Adrenal gland (tissue), 12 donors: ENCODE data around the gene SORBS2. TPM values are rescaled to one million over a fixed set of nuclear protein-coding genes. Genes with fewer than 3 reads are reported as not detected.

ENCODE experiments used
- DNase-seq, 7 donors: peaks; one replicate each; pipeline ENCODE4 v3.0.0-alpha.2; 2019 to 2020
- H3K27ac ChIP-seq, 5 donors: fragments of 200-600 bp; sonication (generic) in 4 of 5; 1 replicate in 3 of 5; 2 replicates in 2 of 5; pipeline versions ENCODE4 v1.5.1 to v1.8.0; 2016 to 2020; ENCODE audit warnings: mild to moderate bottlenecking in 1 of 5
- H3K27me3 ChIP-seq: fragments of 200-600 bp; 2 replicates; pipeline ENCODE4 v1.8.0; 2021
- H3K36me3 ChIP-seq, 2 donors: fragments of 200-600 bp; replicated peaks in 1 of 2; 1 replicate in 1 of 2; 2 replicates in 1 of 2; pipeline versions ENCODE4 v1.5.1 to v1.8.0; 2018 to 2022
- H3K4me1 ChIP-seq, 2 donors: fragments of 200-600 bp; replicated peaks in 1 of 2; 1 replicate in 1 of 2; 2 replicates in 1 of 2; pipeline versions ENCODE4 v1.5.1 to v1.8.0; 2018 to 2021
- H3K4me3 ChIP-seq, 4 donors: fragments of 200-600 bp; sonication (generic) in 3 of 4; one replicate each; pipeline ENCODE4 v1.5.1; 2016 to 2018
- H3K9me3 ChIP-seq, 3 donors: fragments of 200-600 bp; sonication (generic) in 1 of 3; replicated peaks in 1 of 3; 1 replicate in 2 of 3; 2 replicates in 1 of 3; pipeline versions ENCODE4 v1.5.1 to v1.8.0; 2016 to 2021
- POLR2A ChIP-seq, 2 donors: fragments of 450-650 bp; IDR thresholded peaks; one replicate each; pipeline ENCODE4 v1.6.1; 2017; ENCODE audit warnings: antibody characterized with exemption in 2 of 2, mild to moderate bottlenecking in 2 of 2, moderate library complexity in 1 of 2
- WGBS, 4 donors: extraction: QIAGEN DNeasy Blood & Tissue Kit in 2 of 4; methylation state at CpG; one replicate each; pipeline versions ENCODE4 v1.1.5 to v1.1.7; 2013 to 2017; 5-methylcytosine and 5-hydroxymethylcytosine counted together
- intact Hi-C, 2 donors: fragments of 100-400 bp; cut with DNase I; formaldehyde crosslinking; loops; one replicate each; pipeline versions ENCODE4 v1.14.1 to v1.15.0; 2022 to 2023
- polyA plus RNA-seq, 3 donors: library from polyadenylated mRNA; stranded (reverse); fragments of 200-250 nt in 2 of 3; fragments of 350-450 nt in 1 of 3; fragmentation: Illumina TruSeq in 1 of 3; extraction: RNeasy Lipid Tissue Mini Kit (QIAGEN cat#74804) in 1 of 3; gene quantifications; one replicate each; pipeline ENCODE4 v1.2.3, GENCODE V29; 2013 to 2014
- total RNA-seq, 9 donors: library from RNA; depleted of rRNA in 4 of 9; stranded (reverse); fragments of >200 nt in 4 of 9; fragments of 120-200 nt in 1 of 9; fragmentation: NEBNext Ultra II Directional in 1 of 9; extraction: Animal tissue kit (Norgen Biotek cat#: 25700) in 1 of 9; gene quantifications; one replicate each; pipeline versions ENCODE4 v1.1.0 to v1.2.4, GENCODE V29; 2013 to 2023
- TF ChIP-seq, protein P1 (sequence below), 6 experiments: fragments of 450-650 bp in 4 of 6; fragments of 200-600 bp in 2 of 6; sonication (generic) in 1 of 6; IDR thresholded peaks; 1 replicate in 5 of 6; 2 replicates in 1 of 6; pipeline versions ENCODE4 v1.5.1 to v1.8.0; 2016 to 2021; ENCODE audit warnings: antibody characterized with exemption in 6 of 6, mild to moderate bottlenecking in 2 of 6, moderate library complexity in 1 of 6
- donor health status: healthy with polysubstance abuse.
- donor health status: Bipolar disorder and iron deficiency.
- donor health status: DM: yes; HTN: yes; CAD: no.
- donor health status: DM: no; HTN: no; CAD: no.
- donor health status: DM: no; HTN: no; CAD: no.
- donor health status: DM: yes; HTN: yes; CAD: no.

SORBS2 gene
- total and polyA plus RNA-seq, 12 donors: 126 to 875 (median 582) TPM

DNA sequence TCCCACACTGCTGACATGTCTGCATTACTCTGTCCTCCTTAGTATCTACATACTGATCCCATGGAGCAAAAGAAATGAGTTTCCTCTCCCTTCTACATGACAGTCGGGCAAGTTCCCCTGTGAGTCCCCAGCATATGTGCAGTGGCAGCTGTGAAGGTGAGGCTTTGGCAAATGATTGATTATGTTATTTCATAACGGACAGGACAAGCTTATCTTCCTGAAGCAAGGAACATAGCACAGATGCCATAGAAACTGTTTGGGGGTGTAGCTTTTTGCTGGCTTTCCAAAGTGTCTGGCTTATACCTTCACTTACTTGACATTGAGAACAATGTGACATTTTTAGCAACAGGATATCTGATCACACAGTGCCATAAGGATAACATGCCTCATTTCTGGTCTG is 139.8 kb downstream of the SORBS2 start:
- Histone ChIP-seq H3K36me3 (peaks cover 0 to 4% of the 10 kb centered on the region in 2 donors), H3K4me3 (no peak overlapping the region), H3K4me1 (peaks cover 11 to 17% of the 10 kb centered on the region in 2 donors), H3K27ac (peak overlapping the region in 1 of 5 donors; percentile 15), H3K9me3 (no peaks in the 10 kb centered on the region), H3K27me3 (no peaks in the 10 kb centered on the region)
- TF ChIP-seq POLR2A (IDR thresholded peaks at IDR 0.05): no peak
- TF ChIP-seq, protein P1, sequence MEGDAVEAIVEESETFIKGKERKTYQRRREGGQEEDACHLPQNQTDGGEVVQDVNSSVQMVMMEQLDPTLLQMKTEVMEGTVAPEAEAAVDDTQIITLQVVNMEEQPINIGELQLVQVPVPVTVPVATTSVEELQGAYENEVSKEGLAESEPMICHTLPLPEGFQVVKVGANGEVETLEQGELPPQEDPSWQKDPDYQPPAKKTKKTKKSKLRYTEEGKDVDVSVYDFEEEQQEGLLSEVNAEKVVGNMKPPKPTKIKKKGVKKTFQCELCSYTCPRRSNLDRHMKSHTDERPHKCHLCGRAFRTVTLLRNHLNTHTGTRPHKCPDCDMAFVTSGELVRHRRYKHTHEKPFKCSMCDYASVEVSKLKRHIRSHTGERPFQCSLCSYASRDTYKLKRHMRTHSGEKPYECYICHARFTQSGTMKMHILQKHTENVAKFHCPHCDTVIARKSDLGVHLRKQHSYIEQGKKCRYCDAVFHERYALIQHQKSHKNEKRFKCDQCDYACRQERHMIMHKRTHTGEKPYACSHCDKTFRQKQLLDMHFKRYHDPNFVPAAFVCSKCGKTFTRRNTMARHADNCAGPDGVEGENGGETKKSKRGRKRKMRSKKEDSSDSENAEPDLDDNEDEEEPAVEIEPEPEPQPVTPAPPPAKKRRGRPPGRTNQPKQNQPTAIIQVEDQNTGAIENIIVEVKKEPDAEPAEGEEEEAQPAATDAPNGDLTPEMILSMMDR (IDR thresholded peaks at IDR 0.05): no peak
- DNase-seq: no peak
- intact Hi-C loops: no loop called here
- WGBS, 4 donors: 10 to 36% (median 26%) methylated on average over 2 of the region's 2 CpGs

DNA sequence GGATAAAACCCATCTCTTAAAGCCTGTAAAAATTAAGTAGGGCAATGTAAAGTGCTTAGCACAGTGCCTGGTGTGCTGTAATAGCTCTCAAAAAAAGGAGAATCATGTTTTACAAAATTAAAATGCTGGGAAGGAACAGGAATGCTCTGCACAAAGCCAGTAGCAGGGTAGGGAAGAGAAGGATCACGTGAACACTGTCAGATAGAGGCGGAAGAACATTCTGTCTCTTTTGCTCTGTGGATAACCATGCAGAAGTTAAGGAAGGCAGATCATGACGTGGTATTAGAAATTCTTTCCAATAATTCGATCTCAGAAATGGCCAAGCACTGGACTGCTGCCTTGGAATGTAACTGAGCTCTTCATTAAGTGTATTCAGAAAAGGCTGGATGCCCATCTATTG is 140.5 kb downstream of the SORBS2 start:
- peaks cover 11 to 24% of the 10 kb centered on the region in 2 donors for H3K4me1 ChIP-seq
- 76 to 91% (median 88%) methylated on average over 4 of the region's 4 CpGs for WGBS, 4 donors
- H3K36me3 ChIP-seq: no peaks in the 10 kb centered on the region
- no peaks in the 10 kb centered on the region for H3K9me3 ChIP-seq
- intact Hi-C loops: no loop called here
- no peaks in the 10 kb centered on the region for H3K27me3 ChIP-seq
- no peak for DNase-seq
- TF ChIP-seq, protein P1 (IDR thresholded peaks at IDR 0.05): no peak
- TF ChIP-seq POLR2A (IDR thresholded peaks at IDR 0.05): no peak
- H3K4me3 ChIP-seq: no peak overlapping the region
- peak overlapping the region in 1 of 5 donors; percentile 15 for H3K27ac ChIP-seq

DNA sequence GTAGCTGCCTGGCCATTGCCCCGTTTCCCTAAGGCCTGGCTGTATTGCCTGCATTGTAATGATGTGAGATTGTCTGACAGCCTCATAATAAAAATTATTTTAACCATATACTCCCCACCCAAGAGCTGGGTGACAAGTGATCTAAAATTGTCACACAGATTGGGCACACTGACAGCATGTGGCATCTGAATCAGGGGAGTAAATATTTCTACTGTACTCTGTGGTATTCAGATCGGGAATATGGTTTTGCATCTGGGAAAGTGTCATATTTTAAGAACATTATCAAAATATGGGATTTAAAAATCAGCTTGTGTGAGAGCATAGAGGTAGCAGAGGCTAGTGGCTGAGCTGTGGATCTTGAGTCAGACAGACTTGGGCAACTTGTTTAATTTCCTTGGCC is 140.9 kb downstream of the SORBS2 start:
- DNase-seq: no peak
- Histone ChIP-seq H3K4me1 (peaks cover 11 to 28% of the 10 kb centered on the region in 2 donors), H3K36me3 (no peaks in the 10 kb centered on the region), H3K27ac (no peak overlapping the region), H3K27me3 (no peaks in the 10 kb centered on the region), H3K4me3 (no peak overlapping the region), H3K9me3 (no peaks in the 10 kb centered on the region)
- 84 to 92% (median 91%) methylated on average over 2 of the region's 2 CpGs for WGBS, 4 donors
- no peak for TF ChIP-seq POLR2A (IDR thresholded peaks at IDR 0.05)
- TF ChIP-seq, protein P1 (IDR thresholded peaks at IDR 0.05): no peak
- intact Hi-C loops: no loop called here

DNA sequence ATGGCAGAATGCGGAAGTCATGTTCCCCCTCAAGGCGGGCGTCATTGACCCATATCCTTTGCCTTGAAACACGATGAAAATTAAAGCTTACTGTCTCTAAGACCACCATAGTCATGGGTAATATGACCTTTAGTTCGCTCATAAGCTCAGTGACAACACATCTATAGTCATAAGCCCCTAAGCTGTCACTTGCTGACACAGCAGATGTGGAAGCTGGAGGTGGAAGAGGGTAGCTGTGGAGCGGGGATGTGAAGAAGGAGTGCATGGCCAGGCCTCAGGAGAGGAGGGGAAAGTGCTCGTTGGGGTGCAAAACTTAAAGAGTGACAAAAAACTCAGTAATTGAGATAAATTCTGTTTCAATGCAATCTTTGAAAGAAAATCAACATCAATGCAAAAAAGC is 142.7 kb downstream of the SORBS2 start:
- Histone ChIP-seq H3K36me3 (peaks cover 0 to 11% of the 10 kb centered on the region in 2 donors), H3K9me3 (no peaks in the 10 kb centered on the region), H3K27ac (no peak overlapping the region), H3K4me1 (peaks cover 11 to 28% of the 10 kb centered on the region in 2 donors), H3K4me3 (no peak overlapping the region), H3K27me3 (no peaks in the 10 kb centered on the region)
- no peak for DNase-seq
- 80 to 95% (median 90%) methylated on average over 7 of the region's 7 CpGs for WGBS, 4 donors
- intact Hi-C loops: no loop called here
- no peak for TF ChIP-seq POLR2A (IDR thresholded peaks at IDR 0.05)
- TF ChIP-seq, protein P1 (IDR thresholded peaks at IDR 0.05): no peak
